MG63 (cell line): ENCODE measurements around the gene MFAP5. TPM values are rescaled to one million over a fixed set of nuclear protein-coding genes. Genes with fewer than 3 reads are reported as not detected.

Experiments
- DNase-seq: peaks from one replicate; pipeline ENCODE4 v3.0.0-alpha.2; 2020
- H3K27me3 ChIP-seq: fragments of 250-450 bp; sonication (Bioruptor Pico); 2 replicates; pipeline ENCODE4 v1.5.1; 2020; ENCODE audit warnings: mild to moderate bottlenecking, moderate library complexity
- H3K36me3 ChIP-seq: fragments of 250-450 bp; sonication (Bioruptor Pico); 2 replicates; pipeline ENCODE4 v1.5.1; 2020; ENCODE audit warnings: mild to moderate bottlenecking, moderate library complexity
- H3K4me3 ChIP-seq: fragments of 250-450 bp; sonication (Bioruptor Pico); 2 replicates; pipeline ENCODE4 v1.5.1; 2020; ENCODE audit warnings: mild to moderate bottlenecking, moderate library complexity
- H3K9me3 ChIP-seq: fragments of 250-450 bp; sonication (Bioruptor Pico); 2 replicates; pipeline ENCODE4 v1.5.1; 2020; ENCODE audit warnings: mild to moderate bottlenecking, moderate library complexity
- total RNA-seq: library from RNA; depleted of rRNA; stranded (reverse); fragments of >200 nt; shearing (Covaris generic); gene quantifications from 2 replicates; pipeline ENCODE4 v1.2.3, GENCODE V29; 2014; ENCODE audit warnings: low replicate concordance; rRNA removed

Gene MFAP5
- total RNA-seq, 1 experiment from 2014 or later = 54.5 TPM

DNA sequence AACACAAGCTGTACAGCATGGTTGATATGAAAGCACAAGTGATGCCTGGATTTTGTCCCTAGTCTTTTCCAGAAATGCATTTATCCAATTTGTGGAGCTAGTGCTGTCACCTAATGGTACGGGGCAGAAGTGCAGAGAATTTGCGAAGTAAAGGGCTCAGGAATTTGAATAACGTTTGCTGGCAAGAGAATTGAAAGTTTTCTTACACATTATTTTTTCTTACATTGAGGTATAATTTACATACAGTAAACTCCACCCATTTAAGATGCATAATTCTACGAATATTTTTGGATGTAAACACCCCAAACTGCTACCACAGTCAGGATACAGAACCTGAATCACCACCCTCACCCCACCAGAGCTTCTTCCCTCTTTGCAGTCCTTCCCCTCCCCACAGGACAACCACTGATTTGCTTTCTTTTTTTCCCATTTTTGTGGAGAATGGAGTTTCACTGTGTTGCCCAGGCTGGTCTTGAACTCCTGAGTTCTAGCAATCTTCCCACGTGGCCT lies 53.5 kb downstream of the MFAP5 start:
- Histone ChIP-seq H3K27me3 (0 out of 2 replicates have a peak, but pooled peaks cover 2% of the 10 kb centered on the region), H3K36me3 (no peaks in the 10 kb centered on the region), H3K4me3 (no peak overlapping the region), H3K9me3 (no peaks in the 10 kb centered on the region)
- DNase-seq = peak; percentile 13

DNA sequence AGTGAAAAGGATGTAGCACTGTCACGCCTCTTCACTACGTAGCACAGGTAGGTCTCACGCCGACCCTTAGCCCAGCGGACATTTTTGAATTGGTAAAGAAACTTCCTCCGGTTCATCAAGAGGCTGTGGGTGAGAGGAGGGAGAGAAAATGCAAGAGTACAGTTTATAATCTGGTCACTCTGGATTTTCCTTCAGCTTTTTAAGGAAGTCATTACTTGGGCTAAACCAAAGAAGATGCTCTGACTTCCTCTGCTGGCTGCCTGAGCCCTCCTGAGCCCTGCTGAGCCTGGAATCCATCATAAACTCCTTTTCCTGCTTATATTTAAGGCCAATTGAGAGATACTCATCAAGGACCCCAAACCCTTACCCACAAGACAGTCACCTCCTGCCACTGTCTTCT lies 55.7 kb downstream of the MFAP5 start:
- H3K4me3 ChIP-seq = no peak overlapping the region
- H3K27me3 ChIP-seq = 0 out of 2 replicates have a peak, but pooled peaks cover 2% of the 10 kb centered on the region
- H3K36me3 ChIP-seq = no peaks in the 10 kb centered on the region
- DNase-seq = no peak
- no peaks in the 10 kb centered on the region for H3K9me3 ChIP-seq

DNA sequence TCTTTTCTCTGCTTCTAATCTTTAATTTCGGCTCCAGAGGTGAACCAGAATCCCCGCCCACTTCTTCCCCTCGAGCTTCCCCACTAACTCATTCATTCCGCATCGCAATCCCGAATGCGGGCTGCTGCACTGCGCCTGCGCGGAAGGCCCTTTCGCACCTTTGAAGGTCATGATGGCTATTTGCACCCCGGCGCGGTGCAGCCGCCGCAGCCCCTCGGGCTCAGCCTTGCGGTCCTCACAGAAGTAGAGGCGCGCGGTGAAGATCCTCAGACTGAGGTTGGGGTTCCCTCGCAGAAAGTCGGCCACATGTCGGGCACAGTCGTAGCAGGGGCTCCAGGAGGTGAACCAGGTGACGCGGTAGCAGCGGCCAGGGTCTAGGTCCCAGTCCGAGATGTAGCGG lies 57.6 kb downstream of the MFAP5 start:
- H3K4me3 ChIP-seq = no peak overlapping the region
- no peak for DNase-seq
- no peaks in the 10 kb centered on the region for H3K9me3 ChIP-seq
- no peaks in the 10 kb centered on the region for H3K36me3 ChIP-seq
- 0 out of 2 replicates have a peak, but pooled peaks cover 2% of the 10 kb centered on the region for H3K27me3 ChIP-seq

DNA sequence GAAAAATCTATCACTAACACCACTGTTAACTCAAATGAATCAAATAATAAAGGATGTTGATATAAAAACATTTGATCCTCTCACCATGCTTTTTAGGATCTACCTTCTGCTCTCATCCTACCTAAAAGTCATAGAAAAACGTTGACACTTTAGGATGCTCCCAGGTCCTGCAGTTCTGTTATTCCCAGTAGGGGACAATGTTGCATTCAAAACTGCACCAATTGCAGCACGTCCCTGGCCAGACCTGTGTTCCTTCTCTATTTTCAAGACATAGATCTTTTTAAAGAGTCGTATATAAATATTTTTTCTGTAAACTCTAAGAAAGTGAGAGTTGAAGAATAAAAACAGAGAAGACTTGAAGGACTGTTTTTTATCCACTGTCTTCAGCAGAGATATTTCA lies 58.8 kb downstream of the MFAP5 start:
- DNase-seq = no peak
- H3K36me3 ChIP-seq = no peaks in the 10 kb centered on the region
- no peak overlapping the region for H3K4me3 ChIP-seq
- H3K27me3 ChIP-seq = 0 out of 2 replicates have a peak, but pooled peaks cover 2% of the 10 kb centered on the region
- H3K9me3 ChIP-seq = no peaks in the 10 kb centered on the region

DNA sequence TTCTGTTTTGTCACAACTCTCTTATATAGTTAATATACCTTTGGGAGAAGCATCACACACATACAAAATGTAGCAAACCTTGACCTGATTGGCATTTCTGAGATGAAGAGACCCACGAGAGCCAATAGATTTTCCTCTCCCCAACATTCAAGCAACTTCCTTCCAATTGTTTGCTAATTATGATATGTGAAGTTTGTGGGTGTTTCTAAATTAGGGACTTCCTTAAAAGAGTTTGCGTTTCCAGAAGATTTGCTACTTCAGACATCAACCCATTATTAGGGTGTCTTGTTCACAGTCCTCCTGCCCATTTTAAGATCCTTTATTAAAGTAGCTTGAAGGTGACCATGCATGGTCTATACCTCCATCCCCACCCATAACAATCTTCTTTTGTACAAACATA lies 59.3 kb downstream of the MFAP5 start:
- no peak for DNase-seq
- Histone ChIP-seq H3K36me3 (no peaks in the 10 kb centered on the region), H3K27me3 (0 out of 2 replicates have a peak, but pooled peaks cover 2% of the 10 kb centered on the region), H3K4me3 (no peak overlapping the region), H3K9me3 (no peaks in the 10 kb centered on the region)

DNA sequence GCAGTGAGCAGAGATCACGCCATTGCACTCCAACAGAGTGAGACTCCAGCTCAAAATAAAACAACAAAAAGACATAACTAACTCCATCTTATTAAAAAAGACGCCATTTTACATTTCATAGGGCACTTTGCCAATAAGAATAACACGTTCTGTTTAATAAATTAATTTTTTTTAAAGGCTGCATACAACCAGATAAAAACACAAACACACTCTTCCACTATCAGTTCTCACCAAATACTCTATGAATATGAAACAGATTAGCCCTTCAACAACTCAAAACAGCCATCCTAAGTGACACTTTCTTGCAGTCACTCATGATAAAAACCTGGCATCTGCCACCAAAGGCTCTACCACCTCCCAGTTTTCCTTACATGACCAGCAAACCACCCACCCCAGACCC lies 66.1 kb downstream of the MFAP5 start:
- Histone ChIP-seq H3K9me3 (no peaks in the 10 kb centered on the region), H3K27me3 (no peaks in the 10 kb centered on the region)

More for the DNA sequence above, 66.1 kb downstream of the MFAP5 start:
- H3K4me3 ChIP-seq = no peak overlapping the region
- H3K36me3 ChIP-seq = no peaks in the 10 kb centered on the region
- DNase-seq = no peak

Other genes with a start within 250 kb of the MFAP5 start
- not detected in 2 replicates for gene CLEC6A, start 206.9 kb downstream of the MFAP5 start, total RNA-seq
- gene CLEC4D, start 149.3 kb downstream of the MFAP5 start, total RNA-seq = not detected in 2 replicates
- gene CLEC4E, start 121.9 kb downstream of the MFAP5 start, total RNA-seq = not detected in 2 replicates
- not detected in 2 replicates for gene AICDA, start 50.0 kb downstream of the MFAP5 start, total RNA-seq
- gene RIMKLB, start 35.2 kb upstream of the MFAP5 start, total RNA-seq = 7.0 and 10.0 TPM in 2 replicates
- gene A2ML1, start 159.8 kb upstream of the MFAP5 start, total RNA-seq = not detected in 2 replicates